Stimulated activated CD4-positive, alpha-beta T cell treated with anti-CD3 and anti-CD28 coated beads, Interleukin-12 subunit alpha, Interleukin-12 subunit beta, amount 100 ng/mL, for 24 hours (primary cell): Measurements from ENCODE around the gene KCNJ6.
"Not testable (repeated sequence)": the region's sequence is repeated elsewhere in the genome, so short reads cannot be mapped to it uniquely, and the experiment has no call there.

Experiments used
- DNase-seq, 2 experiments: peaks; one replicate each; pipeline ENCODE4 v3.0.0-alpha.2; 2020; ENCODE audit warnings: low read depth in 2 of 2

The KCNJ6 gene

GRCh38 chr21:37606549-37606948 is 309.7 kb downstream of the KCNJ6 start:
- no peak for DNase-seq

- no peak for DNase-seq
Measured at GRCh38 chr21:37605006-37605405, 311.3 kb downstream of the KCNJ6 start.

GRCh38 chr21:37603129-37603528 is 313.1 kb downstream of the KCNJ6 start:
- no peak for DNase-seq

- no peak for DNase-seq
Measured at GRCh38 chr21:37601915-37602314, 314.3 kb downstream of the KCNJ6 start.

GRCh38 chr21:37601027-37601426 is 315.2 kb downstream of the KCNJ6 start:
- DNase-seq = no peak

GRCh38 chr21:37595944-37596343 is 320.3 kb downstream of the KCNJ6 start:
- no peak for DNase-seq

GRCh38 chr21:37594472-37594951 is 321.7 kb downstream of the KCNJ6 start:
- DNase-seq = no peak

GRCh38 chr21:37593740-37594471 is 322.4 kb downstream of the KCNJ6 start:
- DNase-seq = no peak

GRCh38 chr21:37593015-37593414 is 323.2 kb downstream of the KCNJ6 start:
- DNase-seq = no peak

GRCh38 chr21:37592496-37592895 is 323.8 kb downstream of the KCNJ6 start:
- no peak for DNase-seq

- not testable (repeated sequence) for DNase-seq
Measured at GRCh38 chr21:37591994-37592393, 324.3 kb downstream of the KCNJ6 start.

GRCh38 chr21:37590836-37591235 is 325.4 kb downstream of the KCNJ6 start:
- not testable (repeated sequence) for DNase-seq

- not testable (repeated sequence) for DNase-seq
Measured at GRCh38 chr21:37588644-37589043, 327.6 kb downstream of the KCNJ6 start.

- no peak for DNase-seq
Measured at GRCh38 chr21:37587635-37588177, 328.6 kb downstream of the KCNJ6 start.

GRCh38 chr21:37587203-37587602 is 329.1 kb downstream of the KCNJ6 start:
- DNase-seq = no peak

- no peak for DNase-seq
Measured at GRCh38 chr21:37582590-37582989, 333.7 kb downstream of the KCNJ6 start.

- DNase-seq = no peak
Measured at GRCh38 chr21:37580666-37581065, 335.6 kb downstream of the KCNJ6 start.

- no peak for DNase-seq
Measured at GRCh38 chr21:37579356-37579755, 336.9 kb downstream of the KCNJ6 start.

GRCh38 chr21:37578471-37579126 is 337.7 kb downstream of the KCNJ6 start:
- DNase-seq = no peak

GRCh38 chr21:37576929-37577328 is 339.3 kb downstream of the KCNJ6 start:
- not testable (repeated sequence) for DNase-seq

- no peak for DNase-seq
Measured at GRCh38 chr21:37575580-37575979, 340.7 kb downstream of the KCNJ6 start.

GRCh38 chr21:37574751-37575150 is 341.5 kb downstream of the KCNJ6 start:
- DNase-seq = no peak

- no peak for DNase-seq
Measured at GRCh38 chr21:37574316-37574715, 341.9 kb downstream of the KCNJ6 start.
